ENCODE results near the gene NUMB.

Gene NUMB

DNA sequence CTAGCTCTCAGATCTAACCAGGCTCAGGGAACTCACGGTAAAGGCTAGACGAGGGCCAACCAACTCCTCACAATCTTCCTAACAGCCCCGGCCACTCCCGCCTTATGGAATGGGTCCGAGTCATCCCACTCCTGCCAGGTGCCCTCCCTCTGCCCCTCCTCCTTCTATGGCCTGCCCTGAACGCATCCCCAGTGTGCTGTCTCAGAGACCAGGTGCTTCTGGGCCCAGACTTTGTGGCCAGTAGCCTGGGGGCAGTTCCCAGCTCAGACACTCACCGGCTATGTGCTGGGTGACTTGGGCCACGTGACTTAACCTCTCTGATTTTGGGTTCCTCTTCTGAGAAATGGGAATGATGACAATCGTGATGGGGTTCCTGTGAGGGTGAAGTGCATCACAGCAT lies 198.5 kb downstream of the NUMB start:
- Histone ChIP-seq H3K9me3 (ENCODE audit: control insufficient read depth, low read length) (no peaks in the 10 kb centered on the region), H3K4me3 (ENCODE audit: extremely low read depth, insufficient read depth, low read length, poor library complexity, severe bottlenecking) (no peak overlapping the region), H3K27ac (ENCODE audit: low read depth, low read length, severe bottlenecking) (no peak overlapping the region), H3K4me1 (ENCODE audit: control insufficient read depth, insufficient read depth, low read length, poor library complexity, severe bottlenecking) (no peaks in the 10 kb centered on the region), H3K36me3 (ENCODE audit: control insufficient read depth, insufficient read depth, low read length) (no peaks in the 10 kb centered on the region)
- WGBS, 2 experiments (ENCODE audit: insufficient coverage in 2 of 2) = 85 to 88% methylated on average over 6 to 8 of the region's 9 CpGs

DNA sequence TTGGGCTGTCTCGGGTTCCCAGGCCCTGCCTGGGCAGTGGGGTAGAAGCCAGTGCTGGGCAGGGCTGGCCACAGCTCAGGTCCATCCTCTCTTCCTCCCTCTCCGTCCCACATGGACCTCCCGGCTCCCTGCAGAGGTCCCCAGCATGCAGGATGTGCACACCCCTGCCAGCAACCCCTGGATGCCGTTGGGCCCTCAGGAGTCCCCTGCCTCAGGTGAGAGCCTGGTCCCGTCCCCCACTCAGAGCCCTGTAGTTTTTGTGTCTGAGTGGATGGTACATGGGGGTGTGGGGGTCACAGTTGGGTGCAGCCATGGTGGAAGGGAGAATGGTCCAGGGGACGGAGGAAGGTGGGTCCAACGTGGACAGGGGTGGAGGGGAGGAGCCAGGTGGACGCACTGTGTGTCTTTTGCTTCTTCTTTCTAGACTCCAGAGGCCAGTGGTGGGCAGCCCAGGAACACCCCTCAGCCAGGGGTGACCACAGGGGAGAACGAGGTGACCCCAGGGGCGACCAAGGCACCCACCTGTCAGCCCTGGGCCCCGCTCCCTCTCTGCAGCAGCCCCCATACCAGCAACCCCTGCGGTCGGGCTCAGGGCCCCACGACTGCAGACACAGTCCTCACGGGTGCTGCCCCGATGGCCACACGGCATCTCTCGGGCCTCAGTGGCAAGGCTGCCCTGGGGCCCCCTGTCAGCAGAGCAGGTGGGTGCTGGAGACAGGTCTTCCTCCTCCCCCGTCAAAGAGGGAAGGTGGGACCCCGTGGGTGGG lies 199.3 kb downstream of the NUMB start:
- no peaks in the 10 kb centered on the region for H3K36me3 ChIP-seq (ENCODE audit: control insufficient read depth, insufficient read depth, low read length)
- H3K4me1 ChIP-seq (ENCODE audit: control insufficient read depth, insufficient read depth, low read length, poor library complexity, severe bottlenecking) = no peaks in the 10 kb centered on the region
- 93 to 95% methylated on average over 11 to 18 of the region's 20 CpGs for WGBS, 2 experiments (ENCODE audit: insufficient coverage in 2 of 2)
- H3K27ac ChIP-seq (ENCODE audit: low read depth, low read length, severe bottlenecking) = no peak overlapping the region
- no peaks in the 10 kb centered on the region for H3K9me3 ChIP-seq (ENCODE audit: control insufficient read depth, low read length)
- no peak overlapping the region for H3K4me3 ChIP-seq (ENCODE audit: extremely low read depth, insufficient read depth, low read length, poor library complexity, severe bottlenecking)

- Histone ChIP-seq H3K9me3 (ENCODE audit: control insufficient read depth, low read length) (no peaks in the 10 kb centered on the region), H3K4me1 (ENCODE audit: control insufficient read depth, insufficient read depth, low read length, poor library complexity, severe bottlenecking) (no peaks in the 10 kb centered on the region), H3K4me3 (ENCODE audit: extremely low read depth, insufficient read depth, low read length, poor library complexity, severe bottlenecking) (no peak overlapping the region), H3K27ac (ENCODE audit: low read depth, low read length, severe bottlenecking) (no peak overlapping the region), H3K36me3 (ENCODE audit: control insufficient read depth, insufficient read depth, low read length) (no peaks in the 10 kb centered on the region)
- WGBS, 2 experiments (ENCODE audit: insufficient coverage in 2 of 2) = 84 to 93% methylated on average over 3 of the region's 4 CpGs
These were observed 200.3 kb downstream of the NUMB start for GRCh38 chr14:73258076-73258475.

GRCh38 chr14:73255693-73256225 lies 202.6 kb downstream of the NUMB start:
- Histone ChIP-seq H3K9me3 (ENCODE audit: control insufficient read depth, low read length) (no peaks in the 10 kb centered on the region), H3K36me3 (ENCODE audit: control insufficient read depth, insufficient read depth, low read length) (no peaks in the 10 kb centered on the region), H3K4me1 (ENCODE audit: control insufficient read depth, insufficient read depth, low read length, poor library complexity, severe bottlenecking) (no peaks in the 10 kb centered on the region), H3K27ac (ENCODE audit: low read depth, low read length, severe bottlenecking) (no peak overlapping the region), H3K4me3 (ENCODE audit: extremely low read depth, insufficient read depth, low read length, poor library complexity, severe bottlenecking) (no peak overlapping the region)
- 80 to 93% methylated on average over 4 to 5 of the region's 9 CpGs for WGBS, 2 experiments (ENCODE audit: insufficient coverage in 2 of 2)

- Histone ChIP-seq H3K27ac (ENCODE audit: low read depth, low read length, severe bottlenecking) (no peak overlapping the region), H3K4me3 (ENCODE audit: extremely low read depth, insufficient read depth, low read length, poor library complexity, severe bottlenecking) (no peak overlapping the region), H3K9me3 (ENCODE audit: control insufficient read depth, low read length) (no peaks in the 10 kb centered on the region), H3K4me1 (ENCODE audit: control insufficient read depth, insufficient read depth, low read length, poor library complexity, severe bottlenecking) (no peaks in the 10 kb centered on the region), H3K36me3 (ENCODE audit: control insufficient read depth, insufficient read depth, low read length) (no peaks in the 10 kb centered on the region)
- 81 to 91% methylated on average over 3 to 5 of the region's 6 CpGs for WGBS, 2 experiments (ENCODE audit: insufficient coverage in 2 of 2)
These were observed 203.3 kb downstream of the NUMB start for GRCh38 chr14:73255005-73255400.

DNA sequence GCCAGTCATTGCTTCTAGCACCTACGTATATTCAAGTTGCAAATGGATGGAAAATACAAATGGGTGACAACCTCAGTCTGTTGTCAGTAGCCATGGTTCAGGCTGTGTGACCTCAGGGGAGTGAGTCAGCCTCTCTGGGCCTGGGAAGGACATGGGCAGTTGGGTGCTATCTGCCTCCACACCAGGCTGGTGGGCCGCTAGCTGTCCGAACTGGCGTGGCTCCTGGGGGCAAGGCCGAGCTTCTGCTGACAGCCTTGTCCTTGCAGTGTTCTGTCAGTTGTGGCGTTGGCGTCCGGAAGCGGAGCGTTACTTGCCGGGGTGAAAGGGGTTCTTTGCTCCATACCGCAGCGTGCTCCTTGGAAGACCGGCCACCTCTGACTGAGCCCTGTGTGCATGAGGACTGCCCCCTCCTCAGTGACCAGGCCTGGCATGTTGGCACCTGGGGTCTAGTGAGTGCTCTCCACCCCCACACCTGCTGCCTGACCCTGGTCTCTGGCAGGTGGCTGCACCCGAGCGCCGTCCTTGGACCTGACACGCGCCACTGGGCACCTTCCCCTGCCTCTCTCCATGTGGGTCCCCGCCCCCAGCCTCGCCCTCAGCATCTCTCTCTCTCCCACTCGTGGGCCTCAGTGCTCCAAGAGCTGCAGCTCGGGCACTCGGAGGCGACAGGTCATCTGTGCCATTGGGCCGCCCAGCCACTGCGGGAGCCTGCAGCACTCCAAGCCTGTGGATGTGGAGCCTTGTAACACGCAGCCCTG lies 203.9 kb downstream of the NUMB start:
- 89 to 91% methylated on average over 22 to 26 of the region's 28 CpGs for WGBS, 2 experiments (ENCODE audit: insufficient coverage in 2 of 2)
- no peaks in the 10 kb centered on the region for H3K36me3 ChIP-seq (ENCODE audit: control insufficient read depth, insufficient read depth, low read length)
- H3K9me3 ChIP-seq (ENCODE audit: control insufficient read depth, low read length) = no peaks in the 10 kb centered on the region
- no peaks in the 10 kb centered on the region for H3K4me1 ChIP-seq (ENCODE audit: control insufficient read depth, insufficient read depth, low read length, poor library complexity, severe bottlenecking)
- H3K27ac ChIP-seq (ENCODE audit: low read depth, low read length, severe bottlenecking) = no peak overlapping the region
- H3K4me3 ChIP-seq (ENCODE audit: extremely low read depth, insufficient read depth, low read length, poor library complexity, severe bottlenecking) = no peak overlapping the region

GRCh38 chr14:73253721-73254120 lies 204.6 kb downstream of the NUMB start:
- Histone ChIP-seq H3K9me3 (ENCODE audit: control insufficient read depth, low read length) (no peaks in the 10 kb centered on the region), H3K4me3 (ENCODE audit: extremely low read depth, insufficient read depth, low read length, poor library complexity, severe bottlenecking) (no peak overlapping the region), H3K27ac (ENCODE audit: low read depth, low read length, severe bottlenecking) (no peak overlapping the region), H3K4me1 (ENCODE audit: control insufficient read depth, insufficient read depth, low read length, poor library complexity, severe bottlenecking) (no peaks in the 10 kb centered on the region), H3K36me3 (ENCODE audit: control insufficient read depth, insufficient read depth, low read length) (no peaks in the 10 kb centered on the region)
- 94 to 97% methylated on average over 8 to 12 of the region's 12 CpGs for WGBS, 2 experiments (ENCODE audit: insufficient coverage in 2 of 2)

GRCh38 chr14:73253323-73253610 lies 205.1 kb downstream of the NUMB start:
- Histone ChIP-seq H3K36me3 (ENCODE audit: control insufficient read depth, insufficient read depth, low read length) (no peaks in the 10 kb centered on the region), H3K4me3 (ENCODE audit: extremely low read depth, insufficient read depth, low read length, poor library complexity, severe bottlenecking) (no peak overlapping the region), H3K9me3 (ENCODE audit: control insufficient read depth, low read length) (no peaks in the 10 kb centered on the region), H3K4me1 (ENCODE audit: control insufficient read depth, insufficient read depth, low read length, poor library complexity, severe bottlenecking) (no peaks in the 10 kb centered on the region), H3K27ac (ENCODE audit: low read depth, low read length, severe bottlenecking) (no peak overlapping the region)
- 94 to 96% methylated on average over 10 of the region's 10 CpGs for WGBS, 2 experiments (ENCODE audit: insufficient coverage in 2 of 2)

DNA sequence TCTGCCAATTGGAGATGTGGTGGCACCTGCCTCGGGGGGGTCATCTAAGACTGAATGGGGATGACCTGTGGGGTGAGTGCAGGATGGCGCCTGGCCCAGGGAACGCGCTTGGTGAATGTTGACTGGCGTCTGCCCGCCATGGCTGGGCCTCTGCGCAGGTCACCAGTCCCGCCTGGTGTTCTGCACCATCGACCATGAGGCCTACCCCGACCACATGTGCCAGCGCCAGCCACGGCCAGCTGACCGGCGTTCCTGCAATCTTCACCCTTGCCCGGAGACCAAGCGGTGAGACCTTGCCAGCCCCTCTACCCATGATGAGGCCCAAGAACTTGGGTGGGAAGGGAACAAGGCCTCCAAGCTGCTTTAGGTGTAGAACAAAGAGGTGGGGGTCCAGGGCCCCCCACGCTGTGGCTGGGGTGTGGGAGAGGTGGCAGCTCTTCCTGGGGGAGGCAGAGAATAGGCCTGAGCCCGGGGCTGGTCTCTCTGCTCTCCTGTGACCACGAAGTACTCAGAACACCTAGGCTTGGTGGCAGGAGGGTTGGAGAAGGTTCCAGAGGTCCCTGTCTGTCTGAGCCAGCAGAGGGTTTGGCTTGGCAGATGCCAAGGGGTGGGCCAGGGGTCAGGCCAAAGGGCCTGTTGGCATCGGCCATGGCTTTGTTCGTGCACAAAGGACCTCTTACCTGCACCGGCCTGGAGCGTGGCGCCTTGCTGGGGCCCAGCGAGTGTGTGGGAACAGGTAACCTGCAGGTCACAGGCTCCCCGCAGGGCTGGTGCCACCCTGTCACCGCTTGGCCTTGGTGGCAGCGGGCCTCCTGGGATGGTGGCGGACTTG lies 205.6 kb downstream of the NUMB start:
- Histone ChIP-seq H3K9me3 (ENCODE audit: control insufficient read depth, low read length) (no peaks in the 10 kb centered on the region), H3K4me1 (ENCODE audit: control insufficient read depth, insufficient read depth, low read length, poor library complexity, severe bottlenecking) (no peaks in the 10 kb centered on the region), H3K27ac (ENCODE audit: low read depth, low read length, severe bottlenecking) (no peak overlapping the region), H3K36me3 (ENCODE audit: control insufficient read depth, insufficient read depth, low read length) (no peaks in the 10 kb centered on the region), H3K4me3 (ENCODE audit: extremely low read depth, insufficient read depth, low read length, poor library complexity, severe bottlenecking) (no peak overlapping the region)
- WGBS, 2 experiments (ENCODE audit: insufficient coverage in 2 of 2) = 89 to 94% methylated on average over 24 to 27 of the region's 29 CpGs

- Histone ChIP-seq H3K4me1 (ENCODE audit: control insufficient read depth, insufficient read depth, low read length, poor library complexity, severe bottlenecking) (no peaks in the 10 kb centered on the region), H3K4me3 (ENCODE audit: extremely low read depth, insufficient read depth, low read length, poor library complexity, severe bottlenecking) (no peak overlapping the region), H3K9me3 (ENCODE audit: control insufficient read depth, low read length) (no peaks in the 10 kb centered on the region), H3K36me3 (ENCODE audit: control insufficient read depth, insufficient read depth, low read length) (no peaks in the 10 kb centered on the region), H3K27ac (ENCODE audit: low read depth, low read length, severe bottlenecking) (no peak overlapping the region)
- WGBS, 2 experiments (ENCODE audit: insufficient coverage in 2 of 2) = 94 to 97% methylated on average over 23 to 30 of the region's 30 CpGs
These were observed 206.7 kb downstream of the NUMB start for GRCh38 chr14:73251516-73252215.

All from mesodermal cell (in vitro differentiated cells).